SK-N-SH (cell line): Measurements from ENCODE around the gene ANKH.

Experiments
- CHD2 ChIP-seq: fragments of 150-350 bp; IDR thresholded peaks from 2 replicates; pipeline ENCODE4 v1.6.1; 2018; ENCODE audit warnings: low read length; ENCODE audit not compliant: partially characterized antibody
- CTCF ChIP-seq: fragments of 200-600 bp; sonication (generic); IDR thresholded peaks from 2 replicates; pipeline ENCODE4 v1.6.1; 2017; ENCODE audit warnings: antibody characterized with exemption, mild to moderate bottlenecking, moderate library complexity
- EZH2phosphoT487 ChIP-seq: fragments of 200-600 bp; sonication (generic); IDR thresholded peaks from 2 replicates; pipeline ENCODE4 v1.6.1; 2017; ENCODE audit warnings: low read depth, mixed run types, mild to moderate bottlenecking, antibody characterized with exemption, moderate library complexity, borderline replicate concordance
- GATA2 ChIP-seq: sonication (generic); formaldehyde crosslinking; IDR thresholded peaks from 2 replicates; pipeline ENCODE4 v1.5.0; 2020; ENCODE audit warnings: mild to moderate bottlenecking, missing genetic modification reagents
- RAD21 ChIP-seq: IDR thresholded peaks from 2 replicates; pipeline ENCODE4 v1.6.1; 2012; ENCODE audit warnings: mild to moderate bottlenecking, low read length
- RCOR1 ChIP-seq: fragments of 150-350 bp; IDR thresholded peaks from 2 replicates; pipeline ENCODE4 v1.6.1; 2017; ENCODE audit warnings: antibody characterized with exemption, low read length
- SIN3A ChIP-seq: IDR thresholded peaks from 2 replicates; pipeline ENCODE4 v1.6.1; 2012; ENCODE audit warnings: low read depth, mild to moderate bottlenecking, low read length, moderate library complexity, borderline replicate concordance
- TEAD4 ChIP-seq: IDR thresholded peaks from 2 replicates; pipeline ENCODE4 v1.4.0; 2012; ENCODE audit warnings: mild to moderate bottlenecking, borderline replicate concordance; ENCODE audit not compliant: insufficient read depth
- TF ChIP-seq, protein P1 (sequence below): fragments of 150-350 bp; IDR thresholded peaks from 2 replicates; pipeline ENCODE4 v1.6.1; 2017; ENCODE audit warnings: antibody characterized with exemption, low read length, low read depth, borderline replicate concordance

- TF ChIP-seq CTCF (no peak), RCOR1 (no peak), SIN3A (no peak), RAD21 (no peak), EZH2phosphoT487 (no peak), GATA2 (no peak), CHD2 (no peak), TEAD4 (no peak)
- TF ChIP-seq, protein P1, sequence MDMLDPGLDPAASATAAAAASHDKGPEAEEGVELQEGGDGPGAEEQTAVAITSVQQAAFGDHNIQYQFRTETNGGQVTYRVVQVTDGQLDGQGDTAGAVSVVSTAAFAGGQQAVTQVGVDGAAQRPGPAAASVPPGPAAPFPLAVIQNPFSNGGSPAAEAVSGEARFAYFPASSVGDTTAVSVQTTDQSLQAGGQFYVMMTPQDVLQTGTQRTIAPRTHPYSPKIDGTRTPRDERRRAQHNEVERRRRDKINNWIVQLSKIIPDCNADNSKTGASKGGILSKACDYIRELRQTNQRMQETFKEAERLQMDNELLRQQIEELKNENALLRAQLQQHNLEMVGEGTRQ = no peak
Measured at GRCh38 chr5:14782591-14782990, 89.0 kb downstream of the ANKH start.
